Upper lobe of right lung (tissue), 1 donor: ENCODE measurements around the gene EVL. TPM values are rescaled to one million over a fixed set of nuclear protein-coding genes. Genes with fewer than 3 reads are reported as not detected.
A peak's percentile ranks its signal among the peaks of the same experiment; 100 is the strongest.

Experiments
- ATAC-seq: fragments of 200-7000 bp; cut with Tn5 transposase; one replicate; pipeline ENCODE4 v1.9.1; 2020; ENCODE audit warnings: mild to moderate bottlenecking, moderate library complexity
- DNase-seq: peaks from one replicate; pipeline ENCODE4 v3.0.0-alpha.2; 2020
- H3K27ac ChIP-seq: fragments of 200-600 bp; one replicate; pipeline ENCODE4 v1.8.0; 2022
- H3K27me3 ChIP-seq: fragments of 200-600 bp; one replicate; pipeline ENCODE4 v1.8.0; 2022; ENCODE audit warnings: mild to moderate bottlenecking
- H3K36me3 ChIP-seq: fragments of 200-600 bp; one replicate; pipeline ENCODE4 v1.8.0; 2022
- H3K4me1 ChIP-seq: fragments of 200-600 bp; one replicate; pipeline ENCODE4 v1.8.0; 2022
- H3K4me3 ChIP-seq: fragments of 200-600 bp; one replicate; pipeline ENCODE4 v1.8.0; 2022; ENCODE audit warnings: mild to moderate bottlenecking
- H3K9me3 ChIP-seq: fragments of 200-600 bp; one replicate; pipeline ENCODE4 v1.8.0; 2022
- CTCF ChIP-seq: fragments of 200-600 bp; IDR thresholded peaks from one replicate; pipeline ENCODE4 v1.8.0; 2022; ENCODE audit warnings: antibody characterized with exemption
- intact Hi-C: fragments of 100-400 bp; cut with DNase I; formaldehyde crosslinking; loops from one replicate; pipeline ENCODE4 v1.11.0; 2022
- total RNA-seq: library from RNA; stranded (reverse); fragmentation: NEBNext Ultra II Directional; extraction: Animal tissue kit (Norgen Biotek cat#: 25700); gene quantifications from one replicate; pipeline ENCODE4 v1.2.1, GENCODE V29; 2021
- donor health status: DM: no; HTN: yes; CAD: no; lungs with severe emphysema.

The EVL gene
- total RNA-seq, 1 donor from 2014 or later, result 206 TPM

- no peak for TF ChIP-seq CTCF
- no peaks in the 10 kb centered on the region for H3K27me3 ChIP-seq
- H3K36me3 ChIP-seq, result peaks cover 20% of the 10 kb centered on the region
- no peaks in the 10 kb centered on the region for H3K9me3 ChIP-seq
- no peak overlapping the region for H3K27ac ChIP-seq
- ATAC-seq (no peak), DNase-seq (no peak)
- intact Hi-C loops, result no loop called here
- peaks cover 14% of the 10 kb centered on the region for H3K4me1 ChIP-seq
- no peak overlapping the region for H3K4me3 ChIP-seq
Measured at GRCh38 chr14:100098171-100098570, 32.9 kb downstream of the EVL start.

- Histone ChIP-seq H3K9me3 (no peaks in the 10 kb centered on the region), H3K4me1 (peaks cover 29% of the 10 kb centered on the region), H3K27me3 (no peaks in the 10 kb centered on the region), H3K4me3 (no peak overlapping the region), H3K27ac (no peak overlapping the region), H3K36me3 (peaks cover 20% of the 10 kb centered on the region)
- ATAC-seq (no peak), DNase-seq (no peak)
- intact Hi-C loops, result loop anchor here (10.0 kb wide), 1 partner anchor 115 kb away; no protein-coding TSS in a partner anchor
- no peak for TF ChIP-seq CTCF
Measured at GRCh38 chr14:100100032-100100703, 34.9 kb downstream of the EVL start.

- Histone ChIP-seq H3K36me3 (peaks cover 13% of the 10 kb centered on the region), H3K27ac (peak overlapping the region; percentile 47), H3K4me3 (no peak overlapping the region), H3K4me1 (peaks cover 48% of the 10 kb centered on the region), H3K9me3 (no peaks in the 10 kb centered on the region), H3K27me3 (no peaks in the 10 kb centered on the region)
- DNase-seq (no peak), ATAC-seq (no peak)
- TF ChIP-seq CTCF, result no peak
- intact Hi-C loops, result loop anchor here (10.0 kb wide), 1 partner anchor 117 kb away; no protein-coding TSS in a partner anchor
Measured at GRCh38 chr14:100102156-100102785, 37.0 kb downstream of the EVL start.

GRCh38 chr14:100103250-100104005 is 38.2 kb downstream of the EVL start:
- Histone ChIP-seq H3K27me3 (no peaks in the 10 kb centered on the region), H3K27ac (peak overlapping the region; percentile 47), H3K36me3 (peaks cover 6% of the 10 kb centered on the region), H3K4me1 (peaks cover 60% of the 10 kb centered on the region), H3K9me3 (no peaks in the 10 kb centered on the region), H3K4me3 (no peak overlapping the region)
- DNase-seq (peak; percentile 40), ATAC-seq (no peak)
- intact Hi-C loops, result loop anchor here (10.0 kb wide), 1 partner anchor 119 kb away; no protein-coding TSS in a partner anchor
- no peak for TF ChIP-seq CTCF

GRCh38 chr14:100104006-100104352 is 38.8 kb downstream of the EVL start:
- no peaks in the 10 kb centered on the region for H3K9me3 ChIP-seq
- no peaks in the 10 kb centered on the region for H3K27me3 ChIP-seq
- no peak for DNase-seq
- H3K4me1 ChIP-seq, result peaks cover 65% of the 10 kb centered on the region
- intact Hi-C loops, result loop anchor here (10.0 kb wide), 1 partner anchor 119 kb away; no protein-coding TSS in a partner anchor
- TF ChIP-seq CTCF, result no peak
- no peak overlapping the region for H3K27ac ChIP-seq
- H3K36me3 ChIP-seq, result peaks cover under 1% of the 10 kb centered on the region
- H3K4me3 ChIP-seq, result no peak overlapping the region
- no peak for ATAC-seq
